ENCODE results near the gene MUSK.

DNA sequence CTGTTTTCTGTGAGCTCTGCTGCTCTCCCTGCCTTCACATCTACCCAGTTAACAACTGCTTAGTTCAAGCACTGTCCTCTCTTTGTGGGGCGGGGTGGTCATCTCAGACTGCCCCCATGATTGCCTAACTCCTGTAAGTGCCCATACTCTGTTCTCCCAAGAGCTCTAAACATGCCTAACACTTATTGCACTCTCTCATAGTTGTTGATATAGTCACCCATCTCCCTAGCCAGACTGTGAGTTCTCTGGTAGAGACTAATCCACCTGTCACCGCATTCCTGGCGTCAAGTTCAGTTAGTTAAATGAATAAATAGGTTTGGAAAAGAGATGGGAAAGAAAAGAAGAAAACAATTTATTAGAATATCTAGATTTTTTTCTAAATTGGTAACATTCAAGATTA lies 18.3 kb upstream of the MUSK start:
- TF ChIP-seq, protein P1, sequence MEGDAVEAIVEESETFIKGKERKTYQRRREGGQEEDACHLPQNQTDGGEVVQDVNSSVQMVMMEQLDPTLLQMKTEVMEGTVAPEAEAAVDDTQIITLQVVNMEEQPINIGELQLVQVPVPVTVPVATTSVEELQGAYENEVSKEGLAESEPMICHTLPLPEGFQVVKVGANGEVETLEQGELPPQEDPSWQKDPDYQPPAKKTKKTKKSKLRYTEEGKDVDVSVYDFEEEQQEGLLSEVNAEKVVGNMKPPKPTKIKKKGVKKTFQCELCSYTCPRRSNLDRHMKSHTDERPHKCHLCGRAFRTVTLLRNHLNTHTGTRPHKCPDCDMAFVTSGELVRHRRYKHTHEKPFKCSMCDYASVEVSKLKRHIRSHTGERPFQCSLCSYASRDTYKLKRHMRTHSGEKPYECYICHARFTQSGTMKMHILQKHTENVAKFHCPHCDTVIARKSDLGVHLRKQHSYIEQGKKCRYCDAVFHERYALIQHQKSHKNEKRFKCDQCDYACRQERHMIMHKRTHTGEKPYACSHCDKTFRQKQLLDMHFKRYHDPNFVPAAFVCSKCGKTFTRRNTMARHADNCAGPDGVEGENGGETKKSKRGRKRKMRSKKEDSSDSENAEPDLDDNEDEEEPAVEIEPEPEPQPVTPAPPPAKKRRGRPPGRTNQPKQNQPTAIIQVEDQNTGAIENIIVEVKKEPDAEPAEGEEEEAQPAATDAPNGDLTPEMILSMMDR (IDR thresholded peaks at IDR 0.05; ENCODE audit: low read length): no peak
- no peak for TF ChIP-seq EZH2 (IDR thresholded peaks at IDR 0.05; ENCODE audit: borderline replicate concordance, low read length)

Data from OCI-LY1 (cell line).